H1 (cell line): ENCODE data around the gene RAB21. TPM values are rescaled to one million over a fixed set of nuclear protein-coding genes. Genes with fewer than 3 reads are reported as not detected.

Source experiments
- CTCF ChIA-PET: fragments of 300-600 bp; sonication (Branson Sonifier 250); formaldehyde crosslinking; loops from one replicate; lab custom pipeline; 2021; ENCODE audit not compliant: partially characterized antibody; lab: Charles Lee
- POLR2A ChIA-PET: fragments of 300-600 bp; sonication (Branson Sonifier 250); formaldehyde crosslinking; loops from one replicate; lab custom pipeline; 2021; ENCODE audit warnings: inconsistent platforms; ENCODE audit not compliant: partially characterized antibody; lab: Charles Lee
- DNase-seq, 2 experiments: peaks; one replicate each; pipeline versions ENCODE4 v3.0.0 to v3.0.0-alpha.2; 2010 to 2022; ENCODE audit warnings: low spot score in 2 of 2, low read depth in 1 of 2, mixed read lengths in 1 of 2
- FAIRE-seq: peaks from 2 replicates; lab custom pipeline; 2011; peaks lifted over from hg19 to GRCh38; lab: Jason Lieb, UNC
- H2AFZ ChIP-seq: 2 replicates; pipeline ENCODE4 v1.8.1; 2012; ENCODE audit warnings: low read length, inconsistent platforms
- H2AK5ac ChIP-seq: 2 replicates; pipeline ENCODE4 v1.6.1; 2013; ENCODE audit warnings: low read depth, low read length
- H2BK120ac ChIP-seq: replicated peaks from 2 replicates; pipeline ENCODE3; 2013; ENCODE audit warnings: low read depth, low read length, inconsistent platforms
- H2BK12ac ChIP-seq: 2 replicates; pipeline ENCODE4 v1.6.1; 2013; ENCODE audit warnings: low read depth, low read length
- H2BK15ac ChIP-seq: 2 replicates; pipeline ENCODE4 v1.6.1; 2013; ENCODE audit warnings: low read length
- H2BK20ac ChIP-seq: 2 replicates; pipeline ENCODE4 v1.6.1; 2013; ENCODE audit warnings: low read length
- H2BK5ac ChIP-seq: 2 replicates; pipeline ENCODE4 v1.6.1; 2013; ENCODE audit warnings: low read depth, low read length
- H3K14ac ChIP-seq: 2 replicates; pipeline ENCODE4 v1.6.1; 2013; ENCODE audit warnings: inconsistent platforms; ENCODE audit not compliant: insufficient read length
- H3K18ac ChIP-seq: 2 replicates; pipeline ENCODE4 v1.6.1; 2013; ENCODE audit warnings: low read length; ENCODE audit errors: extremely low read depth
- H3K23ac ChIP-seq: 2 replicates; pipeline ENCODE4 v1.6.1; 2013; ENCODE audit warnings: inconsistent platforms; ENCODE audit not compliant: insufficient read length
- H3K23me2 ChIP-seq: 2 replicates; pipeline ENCODE4 v1.6.1; 2013; ENCODE audit warnings: low read depth, low read length
- H3K27ac ChIP-seq: 2 replicates; pipeline ENCODE4 v1.6.1; 2011; ENCODE audit warnings: low read depth, low read length, inconsistent platforms
- H3K27me3 ChIP-seq, 4 experiments: replicated peaks in 1 of 4; 1 replicate in 1 of 4; 2 replicates in 3 of 4; pipeline versions ENCODE4 v1.6.1 to v1.8.1; 2011 to 2013; ENCODE audit warnings: low read length in 3 of 4, mild to moderate bottlenecking in 3 of 4, inconsistent platforms in 2 of 4, mixed read lengths in 2 of 4, moderate library complexity in 1 of 4; ENCODE audit not compliant: control insufficient read depth in 3 of 4, insufficient read depth in 3 of 4; ENCODE audit errors: extremely low read depth in 1 of 4
- H3K36me3 ChIP-seq, 4 experiments: 2 replicates each; pipeline versions ENCODE4 v1.6.1 to v1.8.1; 2011 to 2013; ENCODE audit warnings: mild to moderate bottlenecking in 4 of 4, low read length in 3 of 4, moderate library complexity in 2 of 4, control low read depth in 1 of 4, inconsistent platforms in 1 of 4; ENCODE audit not compliant: insufficient read depth in 4 of 4, control insufficient read depth in 2 of 4
- H3K4ac ChIP-seq: replicated peaks from 2 replicates; pipeline ENCODE3; 2013; ENCODE audit warnings: low read length, low read depth, mixed read lengths, inconsistent platforms; ENCODE audit not compliant: insufficient read length
- H3K4me1 ChIP-seq, 4 experiments: replicated peaks in 1 of 4; 1 replicate in 1 of 4; 2 replicates in 3 of 4; pipeline versions ENCODE4 v1.6.1 to v1.8.1; 2011 to 2013; ENCODE audit warnings: low read length in 3 of 4, inconsistent platforms in 2 of 4, mixed read lengths in 1 of 4; ENCODE audit not compliant: insufficient read depth in 4 of 4, control insufficient read depth in 3 of 4
- H3K4me2 ChIP-seq, 2 experiments: 2 replicates each; pipeline versions ENCODE4 v1.6.1 to v1.8.1; 2011 to 2013; ENCODE audit warnings: low read depth in 2 of 2, low read length in 2 of 2, control low read depth in 1 of 2, inconsistent platforms in 1 of 2, mild to moderate bottlenecking in 1 of 2; ENCODE audit not compliant: insufficient read depth in 1 of 2
- H3K4me3 ChIP-seq, 4 experiments: fragments of 200-600, 300-600 bp in 1 of 4; sonication (generic), shearing (Covaris generic), sonication (Bioruptor Twin) in 1 of 4; 2 replicates each; pipeline versions ENCODE4 v1.5.1 to v1.8.1; 2011 to 2016; ENCODE audit warnings: low read length in 4 of 4, low read depth in 3 of 4, control low read depth in 2 of 4, inconsistent platforms in 2 of 4, mild to moderate bottlenecking in 2 of 4, mixed read lengths in 1 of 4, moderate library complexity in 1 of 4; ENCODE audit not compliant: insufficient read depth in 2 of 4; ENCODE audit errors: extremely low read depth in 1 of 4
- H3K56ac ChIP-seq: replicated peaks from 2 replicates; pipeline ENCODE3; 2013; ENCODE audit warnings: low read depth, mild to moderate bottlenecking, mixed read lengths, low read length, inconsistent platforms; ENCODE audit not compliant: insufficient read length
- H3K79me1 ChIP-seq: 2 replicates; pipeline ENCODE4 v1.6.1; 2013; ENCODE audit warnings: low read depth, low read length, control low read depth
- H3K79me2 ChIP-seq, 2 experiments: 2 replicates each; pipeline versions ENCODE4 v1.6.1 to v1.8.1; 2012 to 2013; ENCODE audit warnings: low read length in 2 of 2, mild to moderate bottlenecking in 2 of 2, inconsistent platforms in 1 of 2; ENCODE audit not compliant: insufficient read depth in 2 of 2, control insufficient read depth in 1 of 2
- H3K9ac ChIP-seq, 4 experiments: replicated peaks in 1 of 4; 1 replicate in 1 of 4; 2 replicates in 3 of 4; pipeline versions ENCODE4 v1.6.1 to v1.8.1; 2011 to 2013; ENCODE audit warnings: low read depth in 3 of 4, low read length in 3 of 4, control low read depth in 2 of 4, mild to moderate bottlenecking in 2 of 4, moderate library complexity in 2 of 4, inconsistent platforms in 1 of 4; ENCODE audit errors: extremely low read depth in 1 of 4
- H3K9me3 ChIP-seq, 2 experiments: 2 replicates each; pipeline versions ENCODE4 v1.6.1 to v1.8.1; 2012 to 2013; ENCODE audit warnings: mild to moderate bottlenecking in 2 of 2, moderate library complexity in 2 of 2, control low read depth in 1 of 2, inconsistent platforms in 1 of 2, low read depth in 1 of 2, low read length in 1 of 2, mixed read lengths in 1 of 2; ENCODE audit not compliant: insufficient read depth in 2 of 2
- H4K20me1 ChIP-seq, 2 experiments: replicated peaks in 1 of 2; 2 replicates each; pipeline versions ENCODE3 to v1.8.1; 2011 to 2013; ENCODE audit warnings: inconsistent platforms in 2 of 2, low read length in 2 of 2, mild to moderate bottlenecking in 1 of 2; ENCODE audit not compliant: insufficient read depth in 2 of 2, control insufficient read depth in 1 of 2
- H4K5ac ChIP-seq: 2 replicates; pipeline ENCODE4 v1.6.1; 2013; ENCODE audit warnings: low read length, low read depth, mixed read lengths, inconsistent platforms; ENCODE audit not compliant: insufficient read length
- H4K8ac ChIP-seq: 2 replicates; pipeline ENCODE4 v1.8.0; 2013; ENCODE audit warnings: mild to moderate bottlenecking, moderate library complexity, low read length, inconsistent platforms; ENCODE audit not compliant: insufficient read depth; ENCODE audit errors: extremely low read depth
- H4K91ac ChIP-seq: replicated peaks from 2 replicates; pipeline ENCODE3; 2013; ENCODE audit warnings: low read length, mixed read lengths, inconsistent platforms; ENCODE audit not compliant: insufficient read length
- RFX5 ChIP-seq: IDR thresholded peaks from 2 replicates; pipeline ENCODE4 v1.6.1; 2011; ENCODE audit warnings: low read depth, low read length, improper control_type of control experiment, borderline replicate concordance
- SIX5 ChIP-seq: IDR thresholded peaks from 2 replicates; pipeline ENCODE4 v1.6.1; 2011; ENCODE audit warnings: mild to moderate bottlenecking, low read depth, low read length
- WGBS, 2 experiments: shearing (Covaris generic) in 1 of 2; methylation state at CpG; one replicate each; pipeline versions ENCODE4 v1.1.6 to v1.1.7; 2013 to 2015; ENCODE audit warnings: low lambda C conversion rate in 2 of 2, mixed read lengths in 2 of 2, inconsistent platforms in 1 of 2, low coverage in 1 of 2, missing lambda C conversion rate in 1 of 2; ENCODE audit not compliant: insufficient replicate concordance in 2 of 2, insufficient coverage in 1 of 2, insufficient read length in 1 of 2; ENCODE audit errors: extremely low coverage in 1 of 2, missing lambda C conversion rate in 1 of 2; 5-methylcytosine and 5-hydroxymethylcytosine counted together
- polyA plus RNA-seq, 7 experiments: library from polyadenylated mRNA; depleted of rRNA in 3 of 7; stranded (reverse) in 5 of 7; unstranded in 2 of 7; fragments of >200 nt in 5 of 7; fragments of 200-250 nt in 2 of 7; gene quantifications; 1 replicate in 5 of 7; 2 replicates in 1 of 7; 4 replicates in 1 of 7; pipeline versions ENCODE4 v1.2.1 to v1.2.3, GENCODE V29; 2011 to 2013; ENCODE audit warnings: missing spikeins in 2 of 7, mixed read lengths in 2 of 7
- total RNA-seq: library from RNA; stranded (reverse); fragmentation: NEBNext Ultra II Directional; extraction: Animal tissue kit (Norgen Biotek cat#: 25700); gene quantifications from 2 replicates; pipeline ENCODE4 v1.2.1, GENCODE V29; 2021

RAB21 gene
- total and polyA plus RNA-seq, 2 of the 8 experiments (the other 6 are each of a cell fraction or from before 2014, with no cell fraction given), result 1.2 to 47.2 TPM

GRCh38 chr12:71725011-71725410 lies 29.7 kb upstream of the RAB21 start:
- TF ChIP-seq RFX5 (no peak), SIX5 (no peak)
- H3K27me3 ChIP-seq, result no peaks in the 10 kb centered on the region
- H3K4me1 ChIP-seq, result no peaks in the 10 kb centered on the region
- no peak overlapping the region for H3K4me2 ChIP-seq
- H3K23me2 ChIP-seq, result no peaks in the 10 kb centered on the region
- H3K79me2 ChIP-seq, result no peaks in the 10 kb centered on the region
- H2AFZ ChIP-seq, result no peak overlapping the region
- H2BK5ac ChIP-seq, result no peak overlapping the region
- H3K9me3 ChIP-seq, result no peaks in the 10 kb centered on the region
- ChIA-PET POLR2A (no interaction called here), CTCF (interaction anchor here (0.6 to 5.0 kb wide), 2 partner anchors 23 to 80 kb away, joined by 3 to 24 read pairs; no protein-coding TSS in a partner anchor)
- no peak overlapping the region for H3K9ac ChIP-seq
- WGBS, 2 experiments, result 89% methylated on average over 3 of the region's 3 CpGs; no CpG with 5 or more reads in 1 of the 2 experiments
- H3K23ac ChIP-seq, result no peak overlapping the region
- no peak overlapping the region for H2BK12ac ChIP-seq
- H3K36me3 ChIP-seq, result no peaks in the 10 kb centered on the region
- no peak overlapping the region for H4K8ac ChIP-seq
- H3K27ac ChIP-seq, result no peak overlapping the region
- H2BK15ac ChIP-seq, result no peak overlapping the region
- no peaks in the 10 kb centered on the region for H3K79me1 ChIP-seq
- no peak overlapping the region for H3K18ac ChIP-seq
- no peak overlapping the region for H4K91ac ChIP-seq
- H2AK5ac ChIP-seq, result no peak overlapping the region
- H3K4ac ChIP-seq, result no peak overlapping the region
- no peak for FAIRE-seq
- H4K5ac ChIP-seq, result no peak overlapping the region
- no peak overlapping the region for H3K56ac ChIP-seq
- no peak overlapping the region for H2BK20ac ChIP-seq
- no peak overlapping the region for H3K14ac ChIP-seq
- no peak overlapping the region for H3K4me3 ChIP-seq
- DNase-seq, result no peak
- no peaks in the 10 kb centered on the region for H4K20me1 ChIP-seq
- no peak overlapping the region for H2BK120ac ChIP-seq
